GM23248 (cell line): ENCODE results near the gene AP1M2.

ENCODE experiments used
- EZH2 ChIP-seq: fragments of 200-600 bp; sonication (generic); IDR thresholded peaks from 2 replicates; pipeline ENCODE4 v1.6.1; 2018; ENCODE audit warnings: antibody characterized with exemption, mild to moderate bottlenecking; ENCODE audit not compliant: insufficient read depth, poor library complexity, severe bottlenecking
- EZH2phosphoT487 ChIP-seq: fragments of 200-600 bp; sonication (generic); IDR thresholded peaks from 2 replicates; pipeline ENCODE4 v1.6.1; 2018; ENCODE audit warnings: antibody characterized with exemption, moderate library complexity, mild to moderate bottlenecking, low read depth; ENCODE audit not compliant: insufficient read depth

DNA sequence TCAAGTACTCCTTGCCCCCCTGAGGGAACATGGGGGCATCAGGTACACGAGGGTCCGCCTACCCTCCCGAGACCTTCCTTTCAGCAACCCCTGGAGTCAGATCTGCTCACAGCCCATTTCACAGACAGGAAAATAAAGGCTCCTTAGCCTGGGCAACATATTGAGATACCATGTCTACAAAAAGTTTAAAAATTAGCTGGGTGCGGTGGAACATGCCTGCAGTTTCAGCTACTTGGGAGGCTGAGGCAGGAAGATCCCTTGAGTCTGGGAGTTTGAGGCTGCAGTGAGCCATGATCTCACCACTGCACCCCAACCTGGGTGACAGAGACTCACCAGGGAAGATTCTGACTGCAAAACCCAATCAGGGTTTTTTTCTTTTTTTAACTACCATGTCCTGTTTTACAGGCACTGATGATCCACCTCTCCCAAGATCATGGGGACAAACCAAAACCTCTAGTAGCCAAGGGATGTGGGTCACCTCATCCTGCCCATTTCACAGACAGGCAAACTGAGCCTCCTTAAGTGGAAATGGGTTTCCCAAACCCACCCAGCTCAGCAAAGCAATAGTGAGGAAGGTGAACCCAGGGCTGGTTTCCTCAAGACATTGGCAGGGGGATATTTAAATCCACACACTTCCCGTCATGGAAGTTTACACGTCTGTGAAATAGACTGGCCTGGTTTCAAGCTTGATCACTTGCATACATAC is 11.9 kb downstream of the AP1M2 start:
- TF ChIP-seq EZH2 = no peak
- no peak for TF ChIP-seq EZH2phosphoT487
